HepG2 (cell line): ENCODE data around the gene UNC5A. TPM values are rescaled to one million over a fixed set of nuclear protein-coding genes. Genes with fewer than 3 reads are reported as not detected.

Experiments
- ATAC-seq: fragments of 200-7000 bp; cut with Tn5 transposase; 3 replicates; pipeline ENCODE4 v1.9.1; 2020; ENCODE audit warnings: mild to moderate bottlenecking, moderate library complexity
- BruUV-seq: library from RNA; stranded (reverse); fragments of 400-500 nt; replicated peaks from 2 replicates; lab custom pipeline; 2021; lab: Mats Ljungman, UMichigan
- CTCF ChIA-PET: fragments of 300-600 bp; formaldehyde crosslinking; extraction: SDS; loops from one replicate; lab custom pipeline; 2021; ENCODE audit warnings: low total read pairs, inconsistent platforms, low intra/inter-chr PET ratio; lab: Yijun Ruan, JAX
- POLR2A ChIA-PET: fragments of 350-600 bp; sonication (Branson Sonifier 250); formaldehyde crosslinking; loops from one replicate; lab custom pipeline; 2020; ENCODE audit warnings: antibody characterized with exemption, inconsistent platforms; lab: Yijun Ruan, JAX
- DNase-seq: peaks from one replicate; pipeline ENCODE4 v3.0.0-alpha.2; 2015; ENCODE audit warnings: low spot score
- FAIRE-seq: peaks from 3 replicates; lab custom pipeline; 2011; peaks lifted over from hg19 to GRCh38; lab: Jason Lieb, UNC
- H2AFZ ChIP-seq: one replicate; pipeline ENCODE4 v1.6.1; 2011; ENCODE audit warnings: low read length, inconsistent platforms
- H3K27ac ChIP-seq: fragments of 300-600 bp; 3 replicates; pipeline ENCODE4 v1.8.0; 2011; ENCODE audit warnings: mixed run types, mild to moderate bottlenecking, mixed read lengths, low read length, inconsistent platforms; ENCODE audit not compliant: insufficient read depth; ENCODE audit errors: extremely low read length
- H3K27me3 ChIP-seq, 2 experiments: fragments of 200-600 bp in 1 of 2; 2 replicates in 1 of 2; 3 replicates in 1 of 2; pipeline versions ENCODE4 v1.6.0 to v1.8.0; 2011; ENCODE audit warnings: low read length in 2 of 2, mild to moderate bottlenecking in 2 of 2, moderate library complexity in 2 of 2, inconsistent platforms in 1 of 2; ENCODE audit not compliant: insufficient read depth in 2 of 2, control insufficient read depth in 1 of 2
- H3K36me3 ChIP-seq, 2 experiments: fragments of 200-600 bp in 1 of 2; replicated peaks in 1 of 2; 2 replicates in 1 of 2; 3 replicates in 1 of 2; pipeline versions ENCODE4 v1.5.1 to v1.8.0; 2011; ENCODE audit warnings: low read length in 2 of 2, inconsistent platforms in 1 of 2; ENCODE audit not compliant: insufficient read depth in 2 of 2, control insufficient read depth in 1 of 2
- H3K4me1 ChIP-seq: 2 replicates; pipeline ENCODE4 v1.5.1; 2012; ENCODE audit warnings: low read length, inconsistent platforms; ENCODE audit not compliant: insufficient read depth
- H3K4me2 ChIP-seq: 2 replicates; pipeline ENCODE4 v1.6.0; 2011; ENCODE audit warnings: low read depth, low read length, inconsistent platforms
- H3K4me3 ChIP-seq, 3 experiments: fragments of 200-600 bp in 1 of 3; sonication (generic), shearing (Covaris generic) in 1 of 3; replicated peaks in 1 of 3; 2 replicates each; pipeline ENCODE4 v1.5.1; 2011 to 2016; ENCODE audit warnings: low read length in 3 of 3, inconsistent platforms in 2 of 3, low read depth in 2 of 3, mild to moderate bottlenecking in 2 of 3, control low read depth in 1 of 3, mixed read lengths in 1 of 3; ENCODE audit not compliant: insufficient read depth in 1 of 3
- H3K79me2 ChIP-seq: one replicate; pipeline ENCODE4 v1.6.1; 2011; ENCODE audit warnings: low read length, inconsistent platforms; ENCODE audit not compliant: insufficient read depth
- H3K9ac ChIP-seq: 2 replicates; pipeline ENCODE4 v1.6.0; 2011; ENCODE audit warnings: mild to moderate bottlenecking, low read depth, low read length, inconsistent platforms; ENCODE audit not compliant: insufficient read depth
- H3K9me3 ChIP-seq: 2 replicates; pipeline ENCODE4 v1.5.1; 2012; ENCODE audit warnings: mild to moderate bottlenecking, low read length
- H4K20me1 ChIP-seq: 2 replicates; pipeline ENCODE4 v1.6.0; 2011; ENCODE audit warnings: inconsistent platforms, mild to moderate bottlenecking, low read length, moderate library complexity; ENCODE audit not compliant: insufficient read depth
- CHD2 ChIP-seq: IDR thresholded peaks from 2 replicates; pipeline ENCODE4 v1.6.1; 2011; ENCODE audit warnings: low read depth, low read length, improper control_type of control experiment
- PCBP2 ChIP-seq: fragments of 200-400 bp; formaldehyde crosslinking; optimal IDR thresholded peaks from 2 replicates; pipeline ENCODE3; 2018; ENCODE audit warnings: low read length, low read depth; ENCODE audit not compliant: poor library complexity, severe bottlenecking
- RXRB ChIP-seq: IDR thresholded peaks from 2 replicates; pipeline ENCODE4 v1.6.1; 2016; ENCODE audit warnings: borderline replicate concordance, missing genetic modification reagents, missing compliant biosample characterization
- SKI ChIP-seq: fragments of 450-650 bp; IDR thresholded peaks from one replicate; pipeline ENCODE4 v1.6.1; 2018; ENCODE audit warnings: mild to moderate bottlenecking; ENCODE audit not compliant: partially characterized antibody
- ZFP36 ChIP-seq: fragments of 150-350 bp; IDR thresholded peaks from 2 replicates; pipeline ENCODE4 v1.6.1; 2018; ENCODE audit warnings: borderline replicate concordance, low read length, low read depth; ENCODE audit not compliant: partially characterized antibody
- ZNF136 ChIP-seq: sonication (generic); formaldehyde crosslinking; IDR thresholded peaks from 2 replicates; pipeline ENCODE4 v1.8.1; 2022; ENCODE audit warnings: low read depth, mild to moderate bottlenecking, moderate library complexity, missing genetic modification reagents
- ZNF7 ChIP-seq: IDR thresholded peaks from 2 replicates; pipeline ENCODE4 v1.6.1; 2016; ENCODE audit warnings: missing biosample characterization, missing genetic modification reagents
- ZNF709 ChIP-seq: sonication (generic); formaldehyde crosslinking; IDR thresholded peaks from 2 replicates; pipeline ENCODE4 v1.5.0; 2020; ENCODE audit warnings: mild to moderate bottlenecking, missing genetic modification reagents
- WGBS: methylation state at CpG from one replicate; pipeline ENCODE4 v1.1.6; 2017; ENCODE audit warnings: low lambda C conversion rate; 5-methylcytosine and 5-hydroxymethylcytosine counted together
- in situ Hi-C: cut with HindIII; loops from 2 replicates; pipeline ENCODE4 v1.10.0; 2017; ENCODE audit warnings: low pct_unique_long_range_greater_than_20kb; ENCODE audit not compliant: extremely low pct_ligation_motif_present
- intact Hi-C: fragments of 100-400 bp; cut with micrococcal nuclease; formaldehyde crosslinking; loops from one replicate; pipeline ENCODE4 v1.10.0; 2022; ENCODE audit not compliant: unreplicated experiment
- polyA plus RNA-seq, 8 experiments: library from polyadenylated mRNA; depleted of rRNA in 3 of 8; stranded (reverse) in 7 of 8; unstranded in 1 of 8; fragments of >200 nt; fragmentation: Illumina TruSeq in 4 of 8; extraction: Trizol in 4 of 8; gene quantifications; 2 replicates each; pipeline versions ENCODE4 v1.2.1 to v1.2.3, GENCODE V29; 2011 to 2016; ENCODE audit warnings: low read depth in 4 of 8, missing spikeins in 1 of 8, mixed read lengths in 1 of 8; ENCODE audit not compliant: insufficient read depth in 1 of 8
- total RNA-seq, 5 experiments: library from RNA; depleted of rRNA; stranded (reverse); fragments of >200 nt; fragmentation: Illumina TruSeq; extraction: Trizol; gene quantifications; 2 replicates each; pipeline ENCODE4 v1.2.3, GENCODE V29; 2016; ENCODE audit warnings: low read depth in 1 of 5
- TF ChIP-seq, protein P1 (sequence below): sonication (generic); formaldehyde crosslinking; IDR thresholded peaks from 2 replicates; pipeline ENCODE4 v1.5.0; 2020; ENCODE audit warnings: missing genetic modification reagents
- TF ChIP-seq, protein P2 (sequence below): IDR thresholded peaks from 2 replicates; pipeline ENCODE4 v1.6.1; 2018; ENCODE audit warnings: missing genetic modification reagents

UNC5A gene
- total and polyA plus RNA-seq, 2 of the 13 experiments (the other 11 are each of a cell fraction or from before 2014, with no cell fraction given): not detected

DNA sequence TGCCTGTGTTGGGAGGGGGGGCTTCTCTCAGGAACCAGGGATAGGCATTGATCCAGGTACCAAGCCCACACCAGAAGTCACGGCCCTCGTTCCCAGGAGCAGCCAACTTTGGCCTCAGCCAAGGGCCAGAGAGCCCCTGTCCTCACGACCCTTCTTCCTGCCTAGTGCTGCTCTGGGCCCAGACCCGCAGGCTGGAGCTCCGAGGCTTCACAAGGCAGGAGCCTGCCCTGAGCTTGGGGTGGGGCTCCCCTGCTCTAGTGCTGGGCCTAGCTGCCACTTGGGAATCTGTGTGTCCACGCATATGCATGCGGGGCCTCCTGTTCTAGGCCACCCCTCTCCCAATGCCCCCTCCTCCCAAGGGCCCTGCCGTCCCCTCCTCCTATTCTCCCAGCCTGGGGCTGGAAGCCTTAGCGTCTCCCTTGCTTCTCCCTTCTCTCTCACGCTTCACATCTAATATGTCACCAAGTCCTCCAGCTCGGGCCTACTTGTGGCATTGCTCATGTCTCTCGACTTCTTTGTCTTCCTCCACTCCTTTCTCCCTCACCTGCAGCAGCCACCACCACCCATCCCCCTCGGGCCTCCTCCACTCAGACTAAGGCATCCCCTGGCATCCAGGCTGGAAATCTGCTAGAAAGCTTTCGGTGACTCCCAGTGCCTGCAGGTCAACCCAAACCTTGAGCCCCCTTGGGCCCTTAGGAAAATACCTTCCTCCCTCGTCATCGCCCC is 3.4 kb downstream of the UNC5A start:
- intact Hi-C loops: loop anchor here (2.0 to 5.0 kb wide), 2 partner anchors 145 to 156 kb away; no protein-coding TSS in a partner anchor
- in situ Hi-C loops: no loop called here
- H3K4me3 ChIP-seq: no peak overlapping the region
- WGBS: 18% methylated on average over 10 of the region's 16 CpGs
- H3K27ac ChIP-seq: no peak overlapping the region
- H2AFZ ChIP-seq: no peak overlapping the region
- no peaks in the 10 kb centered on the region for H3K9me3 ChIP-seq
- POLR2A ChIA-PET: no interaction called here
- no peak for ATAC-seq
- peaks cover 17 to 75% of the 10 kb centered on the region in 2 experiments for H3K27me3 ChIP-seq
- CTCF ChIA-PET: interaction anchor here (1.2 kb wide), 1 partner anchor 145 kb away, joined by 4 read pairs; no protein-coding TSS in a partner anchor
- H3K36me3 ChIP-seq: no peaks in the 10 kb centered on the region
- no peak overlapping the region for H3K9ac ChIP-seq
- H4K20me1 ChIP-seq: peaks cover 14% of the 10 kb centered on the region; the same call in 1 of the 2 replicates
- no peak for FAIRE-seq
- TF ChIP-seq, protein P1, sequence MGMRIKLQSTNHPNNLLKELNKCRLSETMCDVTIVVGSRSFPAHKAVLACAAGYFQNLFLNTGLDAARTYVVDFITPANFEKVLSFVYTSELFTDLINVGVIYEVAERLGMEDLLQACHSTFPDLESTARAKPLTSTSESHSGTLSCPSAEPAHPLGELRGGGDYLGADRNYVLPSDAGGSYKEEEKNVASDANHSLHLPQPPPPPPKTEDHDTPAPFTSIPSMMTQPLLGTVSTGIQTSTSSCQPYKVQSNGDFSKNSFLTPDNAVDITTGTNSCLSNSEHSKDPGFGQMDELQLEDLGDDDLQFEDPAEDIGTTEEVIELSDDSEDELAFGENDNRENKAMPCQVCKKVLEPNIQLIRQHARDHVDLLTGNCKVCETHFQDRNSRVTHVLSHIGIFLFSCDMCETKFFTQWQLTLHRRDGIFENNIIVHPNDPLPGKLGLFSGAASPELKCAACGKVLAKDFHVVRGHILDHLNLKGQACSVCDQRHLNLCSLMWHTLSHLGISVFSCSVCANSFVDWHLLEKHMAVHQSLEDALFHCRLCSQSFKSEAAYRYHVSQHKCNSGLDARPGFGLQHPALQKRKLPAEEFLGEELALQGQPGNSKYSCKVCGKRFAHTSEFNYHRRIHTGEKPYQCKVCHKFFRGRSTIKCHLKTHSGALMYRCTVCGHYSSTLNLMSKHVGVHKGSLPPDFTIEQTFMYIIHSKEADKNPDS (CRISPR knock-in tag): no peak
- TF ChIP-seq SKI: no peak
- no peak for TF ChIP-seq CHD2
- no peak for TF ChIP-seq ZNF709 (CRISPR knock-in tag)
- no TSS peak for BruUV-seq
- no peak overlapping the region for H3K4me2 ChIP-seq
- peaks cover 20% of the 10 kb centered on the region for H3K4me1 ChIP-seq
- H3K79me2 ChIP-seq: no peaks in the 10 kb centered on the region
- DNase-seq: no peak

DNA sequence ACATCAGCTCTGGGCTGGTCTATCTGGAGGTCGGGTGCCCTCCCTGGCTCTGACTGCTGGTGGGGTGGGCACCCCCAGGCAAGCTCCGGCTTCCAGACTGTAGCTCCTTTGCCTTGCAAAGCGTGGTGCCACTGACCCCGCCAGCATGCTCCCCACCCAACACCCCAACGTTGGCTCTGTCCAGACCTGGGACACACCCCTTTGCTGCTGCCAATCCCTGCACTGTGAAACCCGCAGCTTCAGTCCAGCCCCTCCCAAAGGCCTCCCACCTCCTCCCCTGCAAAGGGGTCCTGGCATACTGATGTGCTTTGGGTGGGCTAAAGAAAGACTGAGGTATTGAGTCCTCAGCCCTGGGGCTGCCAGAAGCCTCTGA is 3.9 kb downstream of the UNC5A start:
- Histone ChIP-seq H3K4me1 (peaks cover 23% of the 10 kb centered on the region), H3K27ac (no peak overlapping the region)
- FAIRE-seq (no peak), ATAC-seq (no peak)
- 13% methylated on average over 6 of the region's 6 CpGs for WGBS
- intact Hi-C loops: loop anchor here (5.0 kb wide), 1 partner anchor 157 kb away; no protein-coding TSS in a partner anchor
- TF ChIP-seq ZNF7 (no peak), ZNF136 (CRISPR knock-in tag) (no peak), PCBP2 (no peak), ZFP36 (no peak), RXRB (no peak)
- TF ChIP-seq, protein P2, sequence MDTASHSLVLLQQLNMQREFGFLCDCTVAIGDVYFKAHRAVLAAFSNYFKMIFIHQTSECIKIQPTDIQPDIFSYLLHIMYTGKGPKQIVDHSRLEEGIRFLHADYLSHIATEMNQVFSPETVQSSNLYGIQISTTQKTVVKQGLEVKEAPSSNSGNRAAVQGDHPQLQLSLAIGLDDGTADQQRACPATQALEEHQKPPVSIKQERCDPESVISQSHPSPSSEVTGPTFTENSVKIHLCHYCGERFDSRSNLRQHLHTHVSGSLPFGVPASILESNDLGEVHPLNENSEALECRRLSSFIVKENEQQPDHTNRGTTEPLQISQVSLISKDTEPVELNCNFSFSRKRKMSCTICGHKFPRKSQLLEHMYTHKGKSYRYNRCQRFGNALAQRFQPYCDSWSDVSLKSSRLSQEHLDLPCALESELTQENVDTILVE (CRISPR knock-in tag): no peak
- TF ChIP-seq, all 625 proteins: peak for 0
- POLR2A ChIA-PET: no interaction called here
- Histone ChIP-seq H3K4me3 (no peak overlapping the region), H2AFZ (no peak overlapping the region), H3K27me3 (peaks cover 14 to 70% of the 10 kb centered on the region in 2 experiments; a peak in 4 of 5 replicates), H3K9ac (no peak overlapping the region), H3K79me2 (no peaks in the 10 kb centered on the region), H3K4me2 (no peak overlapping the region), H3K36me3 (no peaks in the 10 kb centered on the region), H3K9me3 (no peaks in the 10 kb centered on the region), H4K20me1 (peaks cover 9% of the 10 kb centered on the region; the same call in 1 of the 2 replicates)
- in situ Hi-C loops: no loop called here
- CTCF ChIA-PET: no interaction called here
- no TSS peak for BruUV-seq
- DNase-seq: no peak
